LNCaP clone FGC (cell line): ENCODE data around the gene KARS1.

Experiments used
- DNase-seq: peaks from one replicate; pipeline ENCODE4 v3.0.0-alpha.2; 2011; ENCODE audit warnings: low read depth
- H3K4me3 ChIP-seq: 2 replicates; pipeline ENCODE4 v1.5.1; 2011; ENCODE audit warnings: mild to moderate bottlenecking, low read depth, low read length, control low read depth
- TF ChIP-seq, protein P1 (sequence below): IDR thresholded peaks from 2 replicates; pipeline ENCODE4 v1.5.1; 2012; ENCODE audit warnings: mild to moderate bottlenecking; ENCODE audit not compliant: control insufficient read depth, insufficient read depth; ENCODE audit errors: extremely low read depth

Gene KARS1

DNA sequence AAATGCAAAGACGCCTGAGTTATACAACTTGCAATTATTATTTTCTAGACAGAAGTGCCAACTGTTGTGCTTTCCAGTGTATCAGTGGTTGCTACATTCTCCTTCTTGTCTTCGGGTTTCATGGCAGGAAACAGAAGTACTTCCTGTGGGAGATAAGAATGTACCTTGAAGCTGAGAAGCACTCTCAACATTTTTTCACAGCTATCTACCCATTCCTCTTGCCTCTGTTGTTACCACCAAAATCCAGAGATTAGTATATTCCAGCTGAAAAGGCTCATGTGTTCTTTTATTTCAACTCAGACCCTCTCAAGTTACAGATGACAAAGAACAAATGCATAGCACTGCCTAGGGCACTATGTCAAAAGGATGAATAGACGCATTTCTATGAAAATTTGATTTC is 19.6 kb downstream of the KARS1 start:
- DNase-seq, result no peak
- no peak overlapping the region for H3K4me3 ChIP-seq
- TF ChIP-seq, protein P1, sequence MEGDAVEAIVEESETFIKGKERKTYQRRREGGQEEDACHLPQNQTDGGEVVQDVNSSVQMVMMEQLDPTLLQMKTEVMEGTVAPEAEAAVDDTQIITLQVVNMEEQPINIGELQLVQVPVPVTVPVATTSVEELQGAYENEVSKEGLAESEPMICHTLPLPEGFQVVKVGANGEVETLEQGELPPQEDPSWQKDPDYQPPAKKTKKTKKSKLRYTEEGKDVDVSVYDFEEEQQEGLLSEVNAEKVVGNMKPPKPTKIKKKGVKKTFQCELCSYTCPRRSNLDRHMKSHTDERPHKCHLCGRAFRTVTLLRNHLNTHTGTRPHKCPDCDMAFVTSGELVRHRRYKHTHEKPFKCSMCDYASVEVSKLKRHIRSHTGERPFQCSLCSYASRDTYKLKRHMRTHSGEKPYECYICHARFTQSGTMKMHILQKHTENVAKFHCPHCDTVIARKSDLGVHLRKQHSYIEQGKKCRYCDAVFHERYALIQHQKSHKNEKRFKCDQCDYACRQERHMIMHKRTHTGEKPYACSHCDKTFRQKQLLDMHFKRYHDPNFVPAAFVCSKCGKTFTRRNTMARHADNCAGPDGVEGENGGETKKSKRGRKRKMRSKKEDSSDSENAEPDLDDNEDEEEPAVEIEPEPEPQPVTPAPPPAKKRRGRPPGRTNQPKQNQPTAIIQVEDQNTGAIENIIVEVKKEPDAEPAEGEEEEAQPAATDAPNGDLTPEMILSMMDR, result no peak

DNA sequence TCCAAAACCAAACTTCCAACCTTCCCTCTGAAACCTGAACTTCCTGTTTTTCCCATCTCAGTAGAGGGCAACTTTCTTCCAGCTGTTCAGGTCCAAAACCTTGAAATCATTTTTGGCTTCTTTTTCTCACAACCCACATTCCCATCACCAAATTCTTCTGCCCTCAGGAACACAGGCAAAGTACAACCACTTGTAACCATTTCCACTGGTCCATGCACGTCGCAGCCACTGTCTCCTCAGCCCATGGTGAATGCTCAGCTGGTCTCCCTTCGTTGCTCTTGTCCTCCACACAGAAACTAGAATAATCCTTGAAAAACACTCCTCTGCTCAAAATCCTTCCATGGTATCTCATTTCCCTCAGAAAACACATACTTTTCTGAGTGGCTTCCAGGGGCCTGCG is 20.7 kb downstream of the KARS1 start:
- H3K4me3 ChIP-seq, result no peak overlapping the region
- TF ChIP-seq, protein P1, result no peak

DNA sequence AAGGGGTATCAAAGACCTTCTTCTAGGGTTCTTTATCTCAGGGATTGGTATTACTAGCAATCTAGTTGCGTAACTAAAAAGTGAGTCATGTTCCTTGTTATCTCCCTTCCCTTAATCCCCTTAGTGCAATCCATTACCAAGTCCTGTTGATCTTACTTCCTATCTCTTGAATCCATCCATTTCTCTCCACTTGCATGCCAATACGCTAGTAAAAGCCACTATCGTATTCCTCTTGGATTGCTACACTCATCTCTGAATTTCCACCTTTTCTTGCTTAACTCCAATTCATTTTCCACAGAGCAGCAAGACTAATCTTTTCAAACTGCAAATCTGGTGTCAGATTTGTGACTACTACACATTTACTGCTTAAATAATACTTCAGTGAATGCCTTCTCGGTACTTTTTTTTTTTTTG is 22.5 kb downstream of the KARS1 start:
- no peak for DNase-seq
- no peak overlapping the region for H3K4me3 ChIP-seq
- TF ChIP-seq, protein P1, result no peak

More for the DNA sequence above, 20.7 kb downstream of the KARS1 start:
- no peak for DNase-seq

DNA sequence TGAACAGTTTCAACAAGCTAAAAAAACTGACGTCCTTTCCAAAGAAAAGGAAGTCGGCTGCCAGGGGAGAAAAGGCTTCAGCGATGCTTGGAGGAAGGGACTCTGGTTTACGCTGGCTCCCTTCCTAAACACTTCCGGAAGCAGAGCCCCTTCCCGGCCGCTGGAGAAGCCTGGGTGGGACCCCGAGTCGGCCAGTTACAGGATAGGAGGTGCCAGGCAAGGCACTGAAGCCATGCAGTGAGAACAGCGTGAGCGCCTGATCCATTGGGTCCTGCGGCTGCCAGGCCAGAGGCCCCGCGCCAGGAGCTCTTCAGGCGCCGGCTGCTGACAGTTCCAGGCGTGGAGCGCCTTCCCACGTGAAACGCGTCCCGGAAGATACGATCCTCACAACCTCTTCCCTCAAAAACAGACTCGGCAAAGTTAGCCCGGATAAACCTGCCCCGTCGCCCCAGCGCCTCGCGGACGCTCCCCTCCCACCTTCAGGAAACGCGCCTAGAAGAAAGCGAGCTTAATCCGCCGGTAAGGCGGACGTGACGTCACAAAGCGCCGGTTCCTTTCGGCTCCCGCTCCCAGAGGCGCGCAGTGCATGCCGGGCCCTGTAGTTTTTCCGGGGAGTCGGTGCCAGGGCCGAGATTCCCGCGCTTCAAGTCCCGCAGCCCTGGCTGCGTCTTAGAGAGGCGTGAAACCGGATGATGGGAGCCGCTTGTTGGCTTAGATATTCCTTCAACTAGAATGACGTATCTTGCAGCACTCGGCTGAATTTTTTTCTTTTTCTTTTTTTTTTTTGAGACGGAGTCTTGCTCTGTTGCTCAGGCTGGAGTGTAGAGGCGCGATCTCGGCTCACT is 24.5 kb downstream of the KARS1 start, which contains the start of gene ADAT1:
ADAT1 (minus strand) TSS at position 521 of the 845 bp plus-strand sequence. CDS start 2,482 bp downstream, outside the sequence.
- H3K4me3 ChIP-seq, result peak within 1 kb of the TSS; percentile 64
- peak; percentile 93 for DNase-seq
- TF ChIP-seq, protein P1, result no peak

DNA sequence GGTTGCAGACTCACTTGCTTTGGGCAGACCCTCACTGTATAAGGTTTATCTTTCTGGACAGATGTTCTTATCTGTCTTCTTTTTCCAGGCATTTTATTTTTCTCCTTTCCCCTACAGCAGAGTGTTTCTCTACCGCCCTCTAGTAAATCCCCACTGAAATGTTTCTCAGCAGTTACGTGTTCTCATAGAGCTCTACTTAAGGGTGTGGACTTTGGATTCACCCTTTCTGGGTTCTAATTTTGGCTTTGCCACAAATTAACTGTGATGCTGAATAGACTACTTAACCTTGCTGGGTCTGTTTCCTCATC is 26.3 kb downstream of the KARS1 start:
- no peak overlapping the region for H3K4me3 ChIP-seq
- TF ChIP-seq, protein P1, result peak; percentile 29; the same call in 1 of the 2 replicates
- DNase-seq, result no peak

DNA sequence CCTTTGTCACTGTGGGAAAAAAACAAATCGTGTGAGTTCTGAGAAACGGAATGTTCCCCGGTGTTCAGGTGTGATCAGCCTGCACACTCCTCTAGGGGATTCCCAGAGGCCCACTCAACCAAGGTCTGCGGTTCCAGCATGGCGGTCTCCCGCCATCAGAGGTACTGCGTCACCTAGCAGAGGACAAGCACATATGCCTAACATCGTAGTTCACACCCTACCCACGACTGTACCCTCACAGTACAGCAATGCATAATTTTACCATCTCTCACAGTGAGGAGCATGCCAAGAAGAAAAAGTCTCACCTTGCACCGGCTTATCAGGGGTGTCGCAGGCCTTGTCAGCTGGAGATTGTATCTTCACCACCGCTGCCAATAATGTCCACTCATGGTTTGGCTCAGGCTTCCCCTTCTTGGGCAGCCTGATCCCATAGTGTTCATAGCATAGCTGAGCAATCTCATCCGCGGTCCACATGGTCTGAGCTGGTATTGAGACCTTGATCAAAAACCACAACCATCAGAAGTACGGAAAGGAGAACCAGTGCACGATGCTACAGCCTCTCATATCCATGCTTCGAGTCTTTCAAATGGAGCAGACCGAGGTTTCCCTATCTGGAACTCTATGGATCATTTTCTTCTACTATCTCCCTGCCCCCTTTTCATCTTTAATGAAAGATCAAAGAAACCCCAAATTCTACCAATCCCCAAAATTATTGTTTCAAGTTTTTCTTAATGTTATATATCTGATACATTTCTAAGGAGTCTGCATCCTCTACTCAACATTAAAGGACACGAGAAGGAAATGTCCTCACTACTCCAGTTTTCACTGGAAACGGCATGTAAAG is 26.9 kb downstream of the KARS1 start:
- no peak overlapping the region for H3K4me3 ChIP-seq
- DNase-seq, result no peak
- TF ChIP-seq, protein P1, result no peak
